BJ (cell line): Measurements from ENCODE around the gene ADAMTS13. TPM values are rescaled to one million over a fixed set of nuclear protein-coding genes. Genes with fewer than 3 reads are reported as not detected.

Experiments
- CTCF ChIA-PET: fragments of 350-600 bp; formaldehyde crosslinking; extraction: SDS; loops from one replicate; lab custom pipeline; 2021; ENCODE audit warnings: antibody characterized with exemption, inconsistent platforms; lab: Yijun Ruan, JAX
- POLR2A ChIA-PET: fragments of 300-600 bp; sonication (Branson Sonifier 250); formaldehyde crosslinking; extraction: SDS; loops from one replicate; lab custom pipeline; 2021; ENCODE audit warnings: antibody characterized with exemption; lab: Charles Lee
- DNase-seq: peaks from one replicate; pipeline ENCODE4 v3.0.0-alpha.2; 2011; ENCODE audit warnings: low read depth
- H3K27me3 ChIP-seq: 2 replicates; pipeline ENCODE4 v1.6.0; 2011; ENCODE audit warnings: low read length; ENCODE audit not compliant: control insufficient read depth, insufficient read depth
- H3K36me3 ChIP-seq: 2 replicates; pipeline ENCODE4 v1.5.1; 2011; ENCODE audit warnings: low read length; ENCODE audit not compliant: control insufficient read depth, insufficient read depth
- H3K4me3 ChIP-seq: 2 replicates; pipeline ENCODE4 v1.5.1; 2011; ENCODE audit warnings: low read depth, mild to moderate bottlenecking, control low read depth, low read length
- CTCF ChIP-seq: IDR thresholded peaks from 2 replicates; pipeline ENCODE4 v1.5.1; 2011; ENCODE audit warnings: low read depth, mild to moderate bottlenecking, control low read depth, inconsistent platforms, low read length, moderate library complexity; ENCODE audit not compliant: insufficient read depth
- polyA plus RNA-seq: library from polyadenylated mRNA; depleted of rRNA; stranded (reverse); fragments of >200 nt; gene quantifications from 2 replicates; pipeline ENCODE4 v1.2.3, GENCODE V29; 2011; rRNA removed

The ADAMTS13 gene
- polyA plus RNA-seq, 1 experiment = 2.4 TPM

DNA sequence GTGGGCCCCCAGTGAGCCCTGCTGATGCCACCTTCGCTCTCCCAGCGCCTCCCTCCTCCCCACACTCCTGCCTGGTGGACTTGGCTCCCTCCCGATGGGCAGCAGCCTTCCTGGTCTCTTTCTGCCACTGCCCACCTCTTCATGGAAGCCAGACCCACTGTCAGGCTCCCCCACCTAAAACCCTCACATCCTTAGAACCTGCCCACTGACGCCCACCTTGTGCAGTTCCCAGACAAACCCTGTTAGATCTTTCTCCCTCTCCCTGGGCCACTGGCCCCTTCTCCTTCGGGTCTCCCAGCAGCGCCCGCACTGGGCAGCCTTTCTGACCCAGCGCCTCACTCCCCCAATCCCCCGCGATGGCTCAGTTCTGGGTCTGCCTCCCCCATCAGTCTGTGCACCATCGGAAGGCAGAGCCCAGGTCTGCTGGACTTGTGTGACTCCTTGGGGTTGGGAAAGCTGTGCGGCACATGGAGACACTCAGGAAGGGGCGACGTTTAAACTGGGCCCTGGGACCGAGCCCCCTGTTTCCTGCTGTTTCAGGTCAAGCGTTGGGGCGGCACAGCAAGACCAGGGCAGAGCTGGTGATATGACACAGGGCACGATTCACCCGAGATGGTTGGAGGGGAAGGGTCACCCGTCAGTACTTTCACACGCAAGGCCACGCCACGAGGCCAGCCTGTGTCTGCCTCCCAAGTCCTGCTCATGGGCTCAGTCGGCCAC is 85.2 kb downstream of the ADAMTS13 start:
- TF ChIP-seq CTCF = no peak
- ChIA-PET CTCF (interaction anchor here (2.1 kb wide), 1 partner anchor 20 kb away, joined by 5 read pairs; no protein-coding TSS in a partner anchor), POLR2A (no interaction called here)

GRCh38 chr9:133508046-133508445 is 85.9 kb downstream of the ADAMTS13 start:
- TF ChIP-seq CTCF = no peak
- H3K27me3 ChIP-seq = no peaks in the 10 kb centered on the region
- ChIA-PET CTCF (interaction anchor here (1.7 kb wide), 1 partner anchor 21 kb away, joined by 4 read pairs; no protein-coding TSS in a partner anchor), POLR2A (no interaction called here)
- H3K4me3 ChIP-seq = no peak overlapping the region
- H3K36me3 ChIP-seq = no peaks in the 10 kb centered on the region
- no peak for DNase-seq

More for the DNA sequence above, 85.2 kb downstream of the ADAMTS13 start:
- Histone ChIP-seq H3K27me3 (no peaks in the 10 kb centered on the region), H3K36me3 (no peaks in the 10 kb centered on the region), H3K4me3 (no peak overlapping the region)
- no peak for DNase-seq

Other genes with a start within 250 kb of the ADAMTS13 start
- gene OBP2B, start 213.1 kb upstream of the ADAMTS13 start, polyA plus RNA-seq = not detected in 2 replicates
- not detected in 2 replicates for gene ABO, start 147.2 kb upstream of the ADAMTS13 start, polyA plus RNA-seq
- gene SURF6, start 86.2 kb upstream of the ADAMTS13 start, polyA plus RNA-seq = 8.4 and 9.4 TPM in 2 replicates
- 18.4 and 28.3 TPM in 2 replicates for gene MED22, start 74.2 kb upstream of the ADAMTS13 start, polyA plus RNA-seq
- gene RPL7A, start 74.1 kb upstream of the ADAMTS13 start, polyA plus RNA-seq = 2,964 and 3,329 TPM in 2 replicates
- 36.0 and 46.1 TPM in 2 replicates for gene SURF1, start 65.9 kb upstream of the ADAMTS13 start, polyA plus RNA-seq
- gene SURF2, start 65.8 kb upstream of the ADAMTS13 start, polyA plus RNA-seq = 9.0 and 10.0 TPM in 2 replicates
- 259 and 401 TPM in 2 replicates for gene SURF4, start 46.3 kb upstream of the ADAMTS13 start, polyA plus RNA-seq
- gene STKLD1, start 46.0 kb upstream of the ADAMTS13 start, polyA plus RNA-seq = 0.70 and 1.2 TPM in 2 replicates
- 22.7 and 24.0 TPM in 2 replicates for gene REXO4, start 4.4 kb upstream of the ADAMTS13 start, polyA plus RNA-seq
- gene CACFD1, start 37.6 kb downstream of the ADAMTS13 start, polyA plus RNA-seq = 15.8 and 19.1 TPM in 2 replicates
- gene SLC2A6, start 56.7 kb downstream of the ADAMTS13 start, polyA plus RNA-seq = 5.1 and 9.0 TPM in 2 replicates
- gene MYMK, start 102.6 kb downstream of the ADAMTS13 start, polyA plus RNA-seq = not detected in 2 replicates
- not detected in 2 replicates for gene ADAMTSL2, start 112.3 kb downstream of the ADAMTS13 start, polyA plus RNA-seq
- not detected in 2 replicates for gene FAM163B, start 187.0 kb downstream of the ADAMTS13 start, polyA plus RNA-seq
- gene DBH, start 214.0 kb downstream of the ADAMTS13 start, polyA plus RNA-seq = not detected in 2 replicates